Prostate gland (tissue), 2 donors: ENCODE data around the gene ZCCHC24. TPM values are rescaled to one million over a fixed set of nuclear protein-coding genes. Genes with fewer than 3 reads are reported as not detected.

ENCODE experiments used
- DNase-seq: peaks from one replicate; pipeline ENCODE4 v3.0.0-alpha.2; 2019; ENCODE audit warnings: low spot score
- H3K27ac ChIP-seq, 2 donors: fragments of 200-600 bp; sonication (generic); 2 replicates each; pipeline ENCODE4 v1.5.1; 2017 to 2019
- H3K27me3 ChIP-seq: fragments of 200-600 bp; sonication (generic); replicated peaks from 2 replicates; pipeline ENCODE4 v1.5.1; 2019; ENCODE audit not compliant: insufficient read depth
- H3K36me3 ChIP-seq, 2 donors: fragments of 200-600 bp; sonication (generic); 1 replicate in 1 of 2; 2 replicates in 1 of 2; pipeline versions ENCODE4 v1.5.1 to v1.8.1; 2017 to 2019
- H3K4me1 ChIP-seq: fragments of 200-600 bp; sonication (generic); replicated peaks from 2 replicates; pipeline ENCODE4 v1.5.1; 2019
- H3K4me3 ChIP-seq, 2 donors: fragments of 200-600 bp; sonication (generic); 2 replicates each; pipeline ENCODE4 v1.5.1; 2017 to 2019
- H3K9me3 ChIP-seq: fragments of 200-600 bp; sonication (generic); 2 replicates; pipeline ENCODE4 v1.5.1; 2017
- CTCF ChIP-seq, 4 experiments: fragments of 200-600 bp in 2 of 4; fragments of 450-650 bp in 2 of 4; sonication (generic) in 2 of 4; IDR thresholded peaks; 1 replicate in 3 of 4; 2 replicates in 1 of 4; pipeline ENCODE4 v1.5.1; 2016 to 2019; ENCODE audit warnings: antibody characterized with exemption in 4 of 4, mild to moderate bottlenecking in 2 of 4, moderate library complexity in 2 of 4
- POLR2A ChIP-seq: fragments of 450-650 bp; IDR thresholded peaks from one replicate; pipeline ENCODE4 v1.6.1; 2016; ENCODE audit warnings: antibody characterized with exemption, mild to moderate bottlenecking
- POLR2AphosphoS5 ChIP-seq: sonication (generic); formaldehyde crosslinking; IDR thresholded peaks from one replicate; pipeline ENCODE4 v1.6.1; 2017; ENCODE audit warnings: antibody characterized with exemption
- WGBS: methylation state at CpG from one replicate; pipeline ENCODE4 v1.1.5; 2018; 5-methylcytosine and 5-hydroxymethylcytosine counted together
- intact Hi-C: fragments of 100-400 bp; cut with DNase I; formaldehyde crosslinking; loops from one replicate; pipeline ENCODE4 v1.14.2; 2022
- total RNA-seq, 2 donors: library from RNA; depleted of rRNA; stranded (reverse); fragments of >200 nt; gene quantifications; one replicate each; pipeline ENCODE4 v1.1.0, GENCODE V29; 2016

ZCCHC24 gene
- total RNA-seq, 2 donors from 2014 or later: 20.8 to 51.2 TPM

- DNase-seq: no peak
- Histone ChIP-seq H3K9me3 (no peaks in the 10 kb centered on the region), H3K36me3 (no peaks in the 10 kb centered on the region), H3K27ac (no peak overlapping the region), H3K4me1 (no peaks in the 10 kb centered on the region), H3K27me3 (no peaks in the 10 kb centered on the region), H3K4me3 (no peak overlapping the region)
- intact Hi-C loops: no loop called here
- WGBS: 47% methylated on average over 7 of the region's 7 CpGs
- no peak for TF ChIP-seq POLR2AphosphoS5
- TF ChIP-seq POLR2A: no peak
- no peak for TF ChIP-seq CTCF (IDR thresholded peaks at IDR 0.05)
Observed at GRCh38 chr10:79336739-79337138, 108.7 kb downstream of the ZCCHC24 start.

GRCh38 chr10:79336276-79336675, 109.1 kb downstream of the ZCCHC24 start:
- no peak for DNase-seq
- intact Hi-C loops: no loop called here

GRCh38 chr10:79335470-79336235, 109.8 kb downstream of the ZCCHC24 start:
- WGBS: 86% methylated on average over 13 of the region's 13 CpGs
- Histone ChIP-seq H3K36me3 (no peaks in the 10 kb centered on the region), H3K27me3 (no peaks in the 10 kb centered on the region), H3K27ac (no peak overlapping the region), H3K9me3 (no peaks in the 10 kb centered on the region), H3K4me3 (no peak overlapping the region), H3K4me1 (no peaks in the 10 kb centered on the region)
- TF ChIP-seq CTCF (IDR thresholded peaks at IDR 0.05) (no peak), POLR2AphosphoS5 (no peak), POLR2A (no peak)
- intact Hi-C loops: no loop called here
- DNase-seq: no peak

More at GRCh38 chr10:79336276-79336675, 109.1 kb downstream of the ZCCHC24 start:
- TF ChIP-seq POLR2A (no peak), CTCF (IDR thresholded peaks at IDR 0.05) (no peak), POLR2AphosphoS5 (no peak)
- no peaks in the 10 kb centered on the region for H3K4me1 ChIP-seq
- H3K9me3 ChIP-seq: no peaks in the 10 kb centered on the region
- no peak overlapping the region for H3K4me3 ChIP-seq
- no peak overlapping the region for H3K27ac ChIP-seq
- H3K36me3 ChIP-seq: no peaks in the 10 kb centered on the region
- WGBS: 88% methylated on average over 3 of the region's 3 CpGs
- H3K27me3 ChIP-seq: no peaks in the 10 kb centered on the region

GRCh38 chr10:79335094-79335469, 110.3 kb downstream of the ZCCHC24 start:
- TF ChIP-seq CTCF (IDR thresholded peaks at IDR 0.05) (no peak), POLR2AphosphoS5 (no peak), POLR2A (no peak)
- no peaks in the 10 kb centered on the region for H3K36me3 ChIP-seq
- H3K27me3 ChIP-seq: no peaks in the 10 kb centered on the region
- intact Hi-C loops: no loop called here
- 77% methylated on average over 2 of the region's 2 CpGs for WGBS
- no peaks in the 10 kb centered on the region for H3K4me1 ChIP-seq
- no peaks in the 10 kb centered on the region for H3K9me3 ChIP-seq
- no peak for DNase-seq
- no peak overlapping the region for H3K27ac ChIP-seq
- H3K4me3 ChIP-seq: no peak overlapping the region

- Histone ChIP-seq H3K4me1 (no peaks in the 10 kb centered on the region), H3K4me3 (no peak overlapping the region), H3K9me3 (no peaks in the 10 kb centered on the region), H3K36me3 (no peaks in the 10 kb centered on the region), H3K27me3 (no peaks in the 10 kb centered on the region), H3K27ac (no peak overlapping the region)
- WGBS: 91% methylated on average over 2 of the region's 2 CpGs
- intact Hi-C loops: no loop called here
- TF ChIP-seq POLR2AphosphoS5 (no peak), POLR2A (no peak), CTCF (IDR thresholded peaks at IDR 0.05) (no peak)
- DNase-seq: no peak
Observed at GRCh38 chr10:79334573-79334972, 110.9 kb downstream of the ZCCHC24 start.
